ENCODE results near the gene NPY5R.

DNA sequence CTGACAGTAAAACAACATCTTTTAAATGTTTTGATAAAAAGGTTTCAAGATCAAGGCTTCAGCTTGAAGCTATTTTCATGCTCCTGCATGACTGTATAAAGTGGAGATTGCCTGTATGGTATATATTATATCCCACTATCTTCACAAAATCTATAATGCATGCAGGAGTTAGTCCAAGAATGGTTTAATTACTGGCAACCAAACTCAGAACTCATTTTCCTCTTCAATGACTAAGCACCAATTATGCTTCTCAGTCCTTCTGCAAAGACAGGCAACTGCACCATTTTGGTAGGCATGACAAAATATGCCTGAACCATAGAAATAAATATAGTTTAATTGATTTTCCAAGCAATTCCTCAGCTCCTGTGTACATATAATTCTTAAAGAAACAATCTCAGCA is 54.5 kb downstream of the NPY5R start:
- TF ChIP-seq, protein P1, sequence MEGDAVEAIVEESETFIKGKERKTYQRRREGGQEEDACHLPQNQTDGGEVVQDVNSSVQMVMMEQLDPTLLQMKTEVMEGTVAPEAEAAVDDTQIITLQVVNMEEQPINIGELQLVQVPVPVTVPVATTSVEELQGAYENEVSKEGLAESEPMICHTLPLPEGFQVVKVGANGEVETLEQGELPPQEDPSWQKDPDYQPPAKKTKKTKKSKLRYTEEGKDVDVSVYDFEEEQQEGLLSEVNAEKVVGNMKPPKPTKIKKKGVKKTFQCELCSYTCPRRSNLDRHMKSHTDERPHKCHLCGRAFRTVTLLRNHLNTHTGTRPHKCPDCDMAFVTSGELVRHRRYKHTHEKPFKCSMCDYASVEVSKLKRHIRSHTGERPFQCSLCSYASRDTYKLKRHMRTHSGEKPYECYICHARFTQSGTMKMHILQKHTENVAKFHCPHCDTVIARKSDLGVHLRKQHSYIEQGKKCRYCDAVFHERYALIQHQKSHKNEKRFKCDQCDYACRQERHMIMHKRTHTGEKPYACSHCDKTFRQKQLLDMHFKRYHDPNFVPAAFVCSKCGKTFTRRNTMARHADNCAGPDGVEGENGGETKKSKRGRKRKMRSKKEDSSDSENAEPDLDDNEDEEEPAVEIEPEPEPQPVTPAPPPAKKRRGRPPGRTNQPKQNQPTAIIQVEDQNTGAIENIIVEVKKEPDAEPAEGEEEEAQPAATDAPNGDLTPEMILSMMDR (IDR thresholded peaks at IDR 0.05): no peak
- no peak for TF ChIP-seq POLR2AphosphoS5 (IDR thresholded peaks at IDR 0.05)

Data from prostate gland (tissue), 2 donors.